ENCODE results near the gene LRRC58. TPM values are rescaled to one million over a fixed set of nuclear protein-coding genes. Genes with fewer than 3 reads are reported as not detected.

Gene LRRC58
- total RNA-seq: 10 to 100 TPM; 34.3 to 80.4 (median 49.3) TPM
- 10 to 100 TPM in 1 of 3 donors, 1 to 10 TPM in 2; 5.8 to 42.7 (median 5.9) TPM for polyA plus RNA-seq
- long read RNA-seq, donor 1, full-length matches to known transcripts: 6 of 6 reads
- long read RNA-seq, donor 1, partial matches to known transcripts: 0 of 6 reads
- long read RNA-seq, donor 1, other reads (novel, unspliced or antisense): 0 of 6 reads
- long read RNA-seq, donor 2, full-length matches to known transcripts: 10 of 10 reads
- long read RNA-seq, donor 2, partial matches to known transcripts: 0 of 10 reads
- long read RNA-seq, donor 2, other reads (novel, unspliced or antisense): 0 of 10 reads
- long read RNA-seq, donor 3, full-length matches to known transcripts: 7 of 7 reads
- long read RNA-seq, donor 3, partial matches to known transcripts: 0 of 7 reads
- long read RNA-seq, donor 3, other reads (novel, unspliced or antisense): 0 of 7 reads
- long read RNA-seq, donor 4, full-length matches to known transcripts: 4 of 14 reads
- long read RNA-seq, donor 4, partial matches to known transcripts: 1 of 14 reads
- long read RNA-seq, donor 4, other reads (novel, unspliced or antisense): 9 of 14 reads
- long read RNA-seq, donor 5, full-length matches to known transcripts: 10 of 18 reads
- long read RNA-seq, donor 5, partial matches to known transcripts: 0 of 18 reads
- long read RNA-seq, donor 5, other reads (novel, unspliced or antisense): 8 of 18 reads
- long read RNA-seq, donor 6, full-length matches to known transcripts: 7 of 13 reads
- long read RNA-seq, donor 6, partial matches to known transcripts: 0 of 13 reads
- long read RNA-seq, donor 6, other reads (novel, unspliced or antisense): 6 of 13 reads
- long read RNA-seq, donor 7, full-length matches to known transcripts: 2 of 2 reads
- long read RNA-seq, donor 7, partial matches to known transcripts: 0 of 2 reads
- long read RNA-seq, donor 7, other reads (novel, unspliced or antisense): 0 of 2 reads
- long read RNA-seq, donor 8, full-length matches to known transcripts: 11 of 11 reads
- long read RNA-seq, donor 8, partial matches to known transcripts: 0 of 11 reads
- long read RNA-seq, donor 8, other reads (novel, unspliced or antisense): 0 of 11 reads
- long read RNA-seq, donor 9, full-length matches to known transcripts: 5 of 5 reads
- long read RNA-seq, donor 9, partial matches to known transcripts: 0 of 5 reads
- long read RNA-seq, donor 9, other reads (novel, unspliced or antisense): 0 of 5 reads
- long read RNA-seq, donor 10, full-length matches to known transcripts: 4 of 4 reads
- long read RNA-seq, donor 10, partial matches to known transcripts: 0 of 4 reads
- long read RNA-seq, donor 10, other reads (novel, unspliced or antisense): 0 of 4 reads

DNA sequence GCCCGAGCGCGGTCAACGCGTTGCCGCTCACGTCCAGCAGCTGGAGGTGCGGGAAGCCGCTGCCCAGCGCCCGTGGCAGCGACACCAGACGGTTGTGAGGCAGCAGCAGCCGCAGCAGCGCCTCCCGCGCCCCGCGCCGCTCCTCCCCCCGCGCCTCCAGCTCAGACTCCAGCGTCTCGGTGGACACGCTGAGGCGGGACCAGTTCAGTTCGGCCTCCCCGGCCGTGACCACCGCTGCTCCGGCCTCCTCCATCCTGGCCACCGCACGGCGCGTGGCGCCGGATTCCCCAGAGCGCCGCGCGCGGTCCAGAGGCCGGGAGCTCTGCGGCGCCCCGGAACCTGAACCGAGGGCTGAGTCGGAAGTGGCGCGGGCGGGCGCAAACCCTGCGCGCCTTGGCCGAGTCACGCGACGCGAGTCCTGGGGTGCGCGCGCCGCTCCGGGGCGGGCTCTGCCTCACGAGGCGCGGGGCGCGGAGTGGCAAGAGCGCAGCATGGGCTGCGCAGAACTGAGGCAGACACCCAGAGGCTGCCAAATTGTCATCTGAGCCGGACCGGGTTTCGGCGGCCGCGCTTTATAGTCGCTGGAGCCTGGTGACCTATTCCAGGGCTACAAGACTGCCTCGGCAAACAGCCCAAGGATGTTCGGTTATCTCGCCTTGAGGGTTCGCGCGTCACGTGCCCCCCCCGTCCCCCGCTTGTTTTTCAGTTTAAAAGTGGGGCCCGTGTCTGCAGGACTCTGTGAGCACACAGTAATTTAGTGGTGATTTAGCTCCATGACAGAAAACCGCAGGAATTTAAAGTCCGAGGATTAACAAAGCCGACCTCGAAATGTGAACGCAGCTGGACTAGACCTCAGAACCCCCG is at the start of gene LRRC58:
TSS of gene LRRC58 (minus strand) at position 364 of the 864 bp plus-strand sequence. CDS start at position 253, 111 bp downstream.
- no peaks in the 10 kb centered on the region for H3K36me3 ChIP-seq (replicated peaks in 1 of 2)
- peak within 1 kb of the TSS; percentile 41 to 98 (median 78) for H3K4me3 ChIP-seq
- DNase-seq: peak; percentile 92 to 96 (median 95)
- WGBS, 4 donors: 0% methylated on average over 14 to 95 of the region's 95 CpGs
- TF ChIP-seq CTCF (IDR thresholded peaks at IDR 0.05): peak in 3 of 6 experiments; percentile 6 to 28 (median 10)
- peak; percentile 84 to 96 for TF ChIP-seq POLR2A (IDR thresholded peaks at IDR 0.05)
- intact Hi-C loops (cut with DNase I): no loop called here
- no peaks in the 10 kb centered on the region for H3K27me3 ChIP-seq
- H3K27ac ChIP-seq: peak within 1 kb of the TSS; percentile 87 to 97 (median 94)
- H3K9me3 ChIP-seq (replicated peaks in 1 of 3): no peaks in the 10 kb centered on the region
- peaks cover 21 to 51% of the 10 kb centered on the region in 2 donors for H3K4me1 ChIP-seq (replicated peaks in 1 of 2)

DNA sequence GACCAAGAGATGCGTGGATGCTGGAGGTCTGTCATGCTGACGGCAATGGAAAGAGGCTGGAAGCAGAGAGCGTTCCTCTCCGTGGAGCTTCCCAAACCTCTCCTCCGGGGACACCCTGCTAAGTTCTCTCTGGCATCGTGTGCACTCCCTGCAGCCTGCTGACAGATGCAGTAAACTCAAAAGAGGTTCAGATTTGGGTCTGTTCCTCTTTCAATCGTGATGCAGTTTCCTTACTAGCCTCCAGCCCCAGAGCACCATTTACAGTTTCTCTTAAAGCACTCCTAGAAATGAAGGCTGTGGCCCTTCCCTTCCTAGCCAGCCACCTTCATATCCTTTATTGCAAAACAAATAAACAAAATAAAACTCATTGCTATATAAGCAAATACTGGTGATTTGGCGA is 47.3 kb upstream of the LRRC58 start:
- Histone ChIP-seq H3K27ac (no peak overlapping the region), H3K36me3 (replicated peaks in 1 of 2) (peaks cover 0 to 79% of the 10 kb centered on the region in 2 donors), H3K27me3 (no peaks in the 10 kb centered on the region), H3K4me3 (no peak overlapping the region), H3K4me1 (replicated peaks in 1 of 2) (no peaks in the 10 kb centered on the region), H3K9me3 (replicated peaks in 1 of 3) (no peaks in the 10 kb centered on the region)
- intact Hi-C loops (cut with DNase I): no loop called here
- 87 to 90% (median 88%) methylated on average over 8 of the region's 8 CpGs for WGBS, 4 donors
- TF ChIP-seq CTCF (IDR thresholded peaks at IDR 0.05) (no peak), POLR2A (IDR thresholded peaks at IDR 0.05) (no peak)
- DNase-seq: no peak

GRCh38 chr3:120394347-120394746 is 45.2 kb upstream of the LRRC58 start:
- DNase-seq: no peak
- Histone ChIP-seq H3K9me3 (replicated peaks in 1 of 3) (no peaks in the 10 kb centered on the region), H3K4me3 (no peak overlapping the region), H3K36me3 (replicated peaks in 1 of 2) (peaks cover 0 to 57% of the 10 kb centered on the region in 2 donors), H3K4me1 (replicated peaks in 1 of 2) (no peaks in the 10 kb centered on the region), H3K27me3 (no peaks in the 10 kb centered on the region), H3K27ac (no peak overlapping the region)
- TF ChIP-seq POLR2A (IDR thresholded peaks at IDR 0.05): no peak
- TF ChIP-seq CTCF (IDR thresholded peaks at IDR 0.05): no peak
- 91 to 96% (median 94%) methylated on average over 2 of the region's 2 CpGs for WGBS, 4 donors
- intact Hi-C loops (cut with DNase I): no loop called here

Measured in adrenal gland (tissue), 19 donors.